ENCODE data around the gene TMEM131.
"Not testable (repeated sequence)": the region's sequence is repeated elsewhere in the genome, so short reads cannot be mapped to it uniquely, and the experiment has no call there.

The TMEM131 gene

GRCh38 chr2:97985998-97986397 lies 9.8 kb downstream of the TMEM131 start:
- no peak for DNase-seq

GRCh38 chr2:97983698-97984097 lies 12.1 kb downstream of the TMEM131 start:
- no peak for DNase-seq

GRCh38 chr2:97983134-97983533 lies 12.6 kb downstream of the TMEM131 start:
- no peak for DNase-seq

- no peak for DNase-seq
These were observed 13.1 kb downstream of the TMEM131 start for GRCh38 chr2:97982621-97983020.

GRCh38 chr2:97981961-97982360 lies 13.8 kb downstream of the TMEM131 start:
- DNase-seq: no peak

- DNase-seq: no peak
These were observed 15.8 kb downstream of the TMEM131 start for GRCh38 chr2:97979904-97980303.

GRCh38 chr2:97974471-97974870 lies 21.3 kb downstream of the TMEM131 start:
- no peak for DNase-seq

GRCh38 chr2:97970293-97971060 lies 25.3 kb downstream of the TMEM131 start:
- DNase-seq: no peak

GRCh38 chr2:97969081-97970067 lies 26.4 kb downstream of the TMEM131 start:
- no peak for DNase-seq

GRCh38 chr2:97967931-97968627 lies 27.7 kb downstream of the TMEM131 start:
- DNase-seq: no peak

GRCh38 chr2:97967216-97967592 lies 28.5 kb downstream of the TMEM131 start:
- no peak for DNase-seq

GRCh38 chr2:97966545-97967215 lies 29.1 kb downstream of the TMEM131 start:
- DNase-seq: no peak

- no peak for DNase-seq
These were observed 30.6 kb downstream of the TMEM131 start for GRCh38 chr2:97965116-97965515.

GRCh38 chr2:97963880-97964279 lies 31.9 kb downstream of the TMEM131 start:
- no peak for DNase-seq

- no peak for DNase-seq
These were observed 32.7 kb downstream of the TMEM131 start for GRCh38 chr2:97963079-97963406.

- DNase-seq: no peak
These were observed 34.2 kb downstream of the TMEM131 start for GRCh38 chr2:97961534-97961933.

GRCh38 chr2:97958184-97958583 lies 37.6 kb downstream of the TMEM131 start:
- DNase-seq: no peak

GRCh38 chr2:97957432-97958183 lies 38.1 kb downstream of the TMEM131 start:
- DNase-seq: no peak

- DNase-seq: not testable (repeated sequence)
These were observed 39.0 kb downstream of the TMEM131 start for GRCh38 chr2:97956753-97957152.

- no peak for DNase-seq
These were observed 41.9 kb downstream of the TMEM131 start for GRCh38 chr2:97953853-97954252.

- DNase-seq: no peak
These were observed 43.4 kb downstream of the TMEM131 start for GRCh38 chr2:97952357-97952756.

- no peak for DNase-seq
These were observed 44.5 kb downstream of the TMEM131 start for GRCh38 chr2:97951155-97951680.
